DOHH2 (cell line): Measurements from ENCODE around the gene VLDLR.

Experiments used
- CTCF ChIP-seq: fragments of 200-600 bp; sonication (generic); IDR thresholded peaks from one replicate; pipeline ENCODE4 v1.5.1; 2014; ENCODE audit warnings: antibody characterized with exemption, mild to moderate bottlenecking, low read depth, low read length; ENCODE audit not compliant: poor library complexity, severe bottlenecking
- EZH2phosphoT487 ChIP-seq: fragments of 200-600 bp; sonication (generic); IDR thresholded peaks from 2 replicates; pipeline ENCODE4 v1.6.1; 2017; ENCODE audit warnings: borderline replicate concordance, mild to moderate bottlenecking, antibody characterized with exemption, low read length, moderate library complexity, mixed read lengths

- TF ChIP-seq CTCF, result no peak
- no peak for TF ChIP-seq EZH2phosphoT487
Observed at GRCh38 chr9:2655411-2655901, 33.9 kb downstream of the VLDLR start.
